HG02678 (cell line): Measurements from ENCODE around the gene SPRR3.

Source experiments
- ATAC-seq: cut with Tn5 transposase; IDR thresholded peaks from one replicate; pipeline ENCODE4 v1.9.1; 2021; ENCODE audit warnings: mild to moderate bottlenecking, moderate library complexity; ENCODE audit not compliant: unreplicated experiment

The SPRR3 gene

GRCh38 chr1:153040950-153041631 is 39.5 kb downstream of the SPRR3 start, which contains the start of gene SPRR2D:
Gene SPRR2D, minus strand, starts transcription at chr1:153041120. Its CDS starts 774 bp downstream, at chr1:153040346.
- ATAC-seq: no peak

GRCh38 chr1:153049211-153049610 is 47.7 kb downstream of the SPRR3 start:
- ATAC-seq: no peak
